HepG2 (cell line): ENCODE data around the gene GOLGA6L9. TPM values are rescaled to one million over a fixed set of nuclear protein-coding genes. Genes with fewer than 3 reads are reported as not detected.
A peak's percentile ranks its signal among the peaks of the same experiment; 100 is the strongest.
"Not testable (repeated sequence)": the region's sequence is repeated elsewhere in the genome, so short reads cannot be mapped to it uniquely, and the experiment has no call there.

Source experiments
- ATAC-seq: fragments of 200-7000 bp; cut with Tn5 transposase; 3 replicates; pipeline ENCODE4 v1.9.1; 2020; ENCODE audit warnings: mild to moderate bottlenecking, moderate library complexity
- BruUV-seq: library from RNA; stranded (reverse); fragments of 400-500 nt; replicated peaks from 2 replicates; lab custom pipeline; 2021; lab: Mats Ljungman, UMichigan
- CTCF ChIA-PET: fragments of 300-600 bp; formaldehyde crosslinking; extraction: SDS; loops from one replicate; lab custom pipeline; 2021; ENCODE audit warnings: low total read pairs, inconsistent platforms, low intra/inter-chr PET ratio; lab: Yijun Ruan, JAX
- POLR2A ChIA-PET: fragments of 350-600 bp; sonication (Branson Sonifier 250); formaldehyde crosslinking; loops from one replicate; lab custom pipeline; 2020; ENCODE audit warnings: antibody characterized with exemption, inconsistent platforms; lab: Yijun Ruan, JAX
- DNase-seq: peaks from one replicate; pipeline ENCODE4 v3.0.0-alpha.2; 2015; ENCODE audit warnings: low spot score
- FAIRE-seq: peaks from 3 replicates; lab custom pipeline; 2011; peaks lifted over from hg19 to GRCh38; lab: Jason Lieb, UNC
- H2AFZ ChIP-seq: one replicate; pipeline ENCODE4 v1.6.1; 2011; ENCODE audit warnings: low read length, inconsistent platforms
- H3K27ac ChIP-seq: fragments of 300-600 bp; 3 replicates; pipeline ENCODE4 v1.8.0; 2011; ENCODE audit warnings: mixed run types, mild to moderate bottlenecking, mixed read lengths, low read length, inconsistent platforms; ENCODE audit not compliant: insufficient read depth; ENCODE audit errors: extremely low read length
- H3K27me3 ChIP-seq, 2 experiments: fragments of 200-600 bp in 1 of 2; 2 replicates in 1 of 2; 3 replicates in 1 of 2; pipeline versions ENCODE4 v1.6.0 to v1.8.0; 2011; ENCODE audit warnings: low read length in 2 of 2, mild to moderate bottlenecking in 2 of 2, moderate library complexity in 2 of 2, inconsistent platforms in 1 of 2; ENCODE audit not compliant: insufficient read depth in 2 of 2, control insufficient read depth in 1 of 2
- H3K36me3 ChIP-seq, 2 experiments: fragments of 200-600 bp in 1 of 2; replicated peaks in 1 of 2; 2 replicates in 1 of 2; 3 replicates in 1 of 2; pipeline versions ENCODE4 v1.5.1 to v1.8.0; 2011; ENCODE audit warnings: low read length in 2 of 2, inconsistent platforms in 1 of 2; ENCODE audit not compliant: insufficient read depth in 2 of 2, control insufficient read depth in 1 of 2
- H3K4me1 ChIP-seq: 2 replicates; pipeline ENCODE4 v1.5.1; 2012; ENCODE audit warnings: low read length, inconsistent platforms; ENCODE audit not compliant: insufficient read depth
- H3K4me2 ChIP-seq: 2 replicates; pipeline ENCODE4 v1.6.0; 2011; ENCODE audit warnings: low read depth, low read length, inconsistent platforms
- H3K4me3 ChIP-seq, 3 experiments: fragments of 200-600 bp in 1 of 3; sonication (generic), shearing (Covaris generic) in 1 of 3; replicated peaks in 1 of 3; 2 replicates each; pipeline ENCODE4 v1.5.1; 2011 to 2016; ENCODE audit warnings: low read length in 3 of 3, inconsistent platforms in 2 of 3, low read depth in 2 of 3, mild to moderate bottlenecking in 2 of 3, control low read depth in 1 of 3, mixed read lengths in 1 of 3; ENCODE audit not compliant: insufficient read depth in 1 of 3
- H3K79me2 ChIP-seq: one replicate; pipeline ENCODE4 v1.6.1; 2011; ENCODE audit warnings: low read length, inconsistent platforms; ENCODE audit not compliant: insufficient read depth
- H3K9ac ChIP-seq: 2 replicates; pipeline ENCODE4 v1.6.0; 2011; ENCODE audit warnings: mild to moderate bottlenecking, low read depth, low read length, inconsistent platforms; ENCODE audit not compliant: insufficient read depth
- H3K9me3 ChIP-seq: 2 replicates; pipeline ENCODE4 v1.5.1; 2012; ENCODE audit warnings: mild to moderate bottlenecking, low read length
- H4K20me1 ChIP-seq: 2 replicates; pipeline ENCODE4 v1.6.0; 2011; ENCODE audit warnings: inconsistent platforms, mild to moderate bottlenecking, low read length, moderate library complexity; ENCODE audit not compliant: insufficient read depth
- whole genome bisulfite sequencing: methylation state at CpG from one replicate; pipeline ENCODE4 v1.1.6; 2017; ENCODE audit warnings: low lambda C conversion rate; 5-methylcytosine and 5-hydroxymethylcytosine counted together
- in situ Hi-C: cut with HindIII; loops from 2 replicates; pipeline ENCODE4 v1.10.0; 2017; ENCODE audit warnings: low pct_unique_long_range_greater_than_20kb; ENCODE audit not compliant: extremely low pct_ligation_motif_present
- intact Hi-C: fragments of 100-400 bp; cut with micrococcal nuclease; formaldehyde crosslinking; loops from one replicate; pipeline ENCODE4 v1.10.0; 2022; ENCODE audit not compliant: unreplicated experiment
- polyA plus RNA-seq, 8 experiments: library from polyadenylated mRNA; depleted of rRNA in 3 of 8; stranded (reverse) in 7 of 8; unstranded in 1 of 8; fragments of >200 nt; fragmentation: Illumina TruSeq in 4 of 8; extraction: Trizol in 4 of 8; gene quantifications; 2 replicates each; pipeline versions ENCODE4 v1.2.1 to v1.2.3, GENCODE V29; 2011 to 2016; ENCODE audit warnings: low read depth in 4 of 8, missing spikeins in 1 of 8, mixed read lengths in 1 of 8; ENCODE audit not compliant: insufficient read depth in 1 of 8
- total RNA-seq, 5 experiments: library from RNA; depleted of rRNA; stranded (reverse); fragments of >200 nt; fragmentation: Illumina TruSeq; extraction: Trizol; gene quantifications; 2 replicates each; pipeline ENCODE4 v1.2.3, GENCODE V29; 2016; ENCODE audit warnings: low read depth in 1 of 5
- TF ChIP-seq, protein P1 (sequence below), 2 experiments: sonication (generic) in 1 of 2; formaldehyde crosslinking in 1 of 2; IDR thresholded peaks; 2 replicates each; pipeline versions ENCODE4 v1.4.0 to v1.6.1; 2018 to 2020; ENCODE audit warnings: missing genetic modification reagents in 2 of 2, borderline replicate concordance in 1 of 2, low read depth in 1 of 2, mild to moderate bottlenecking in 1 of 2, missing biosample characterization in 1 of 2
- TF ChIP-seq, protein P2 (sequence below): sonication (generic); formaldehyde crosslinking; IDR thresholded peaks from 2 replicates; pipeline ENCODE4 v1.5.0; 2020; ENCODE audit warnings: mild to moderate bottlenecking, missing genetic modification reagents, moderate library complexity

Gene GOLGA6L9
- total and polyA plus RNA-seq, 2 of the 13 experiments (the other 11 are each of a cell fraction or from before 2014, with no cell fraction given): 2.2 to 4.0 TPM

DNA sequence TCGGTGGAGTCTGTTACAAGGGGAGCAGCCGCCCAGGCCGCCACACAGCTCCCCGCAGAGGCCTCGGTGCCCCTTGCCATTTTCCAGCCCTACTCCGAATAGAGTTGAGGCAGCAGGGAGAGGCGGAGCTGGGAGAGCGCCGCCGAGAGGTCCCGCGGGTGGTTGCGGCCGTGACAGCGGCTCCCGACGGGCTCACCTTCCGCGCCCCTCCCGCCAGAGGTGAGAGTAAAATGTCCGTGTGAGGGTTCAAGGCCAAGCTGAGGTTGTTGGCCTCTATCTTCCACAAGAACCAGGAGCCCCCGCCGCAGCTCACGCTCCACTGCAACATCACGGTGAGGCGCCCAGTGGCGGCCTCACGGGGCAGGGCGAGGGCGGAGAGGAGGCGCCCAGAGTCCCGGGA, 15.8 kb downstream of the GOLGA6L9 start (continued):
- TF ChIP-seq, protein P1, sequence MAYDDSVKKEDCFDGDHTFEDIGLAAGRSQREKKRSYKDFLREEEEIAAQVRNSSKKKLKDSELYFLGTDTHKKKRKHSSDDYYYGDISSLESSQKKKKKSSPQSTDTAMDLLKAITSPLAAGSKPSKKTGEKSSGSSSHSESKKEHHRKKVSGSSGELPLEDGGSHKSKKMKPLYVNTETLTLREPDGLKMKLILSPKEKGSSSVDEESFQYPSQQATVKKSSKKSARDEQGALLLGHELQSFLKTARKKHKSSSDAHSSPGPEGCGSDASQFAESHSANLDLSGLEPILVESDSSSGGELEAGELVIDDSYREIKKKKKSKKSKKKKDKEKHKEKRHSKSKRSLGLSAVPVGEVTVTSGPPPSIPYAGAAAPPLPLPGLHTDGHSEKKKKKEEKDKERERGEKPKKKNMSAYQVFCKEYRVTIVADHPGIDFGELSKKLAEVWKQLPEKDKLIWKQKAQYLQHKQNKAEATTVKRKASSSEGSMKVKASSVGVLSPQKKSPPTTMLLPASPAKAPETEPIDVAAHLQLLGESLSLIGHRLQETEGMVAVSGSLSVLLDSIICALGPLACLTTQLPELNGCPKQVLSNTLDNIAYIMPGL (CRISPR knock-in tag; IDR thresholded peaks at IDR 0.05; ENCODE audit: borderline replicate concordance in 1 of 2, low read depth in 1 of 2): 0 out of 4 replicates have a peak, but pooled peaks of 1 of the 2 experiments have one; percentile 30
- TF ChIP-seq, protein P2, sequence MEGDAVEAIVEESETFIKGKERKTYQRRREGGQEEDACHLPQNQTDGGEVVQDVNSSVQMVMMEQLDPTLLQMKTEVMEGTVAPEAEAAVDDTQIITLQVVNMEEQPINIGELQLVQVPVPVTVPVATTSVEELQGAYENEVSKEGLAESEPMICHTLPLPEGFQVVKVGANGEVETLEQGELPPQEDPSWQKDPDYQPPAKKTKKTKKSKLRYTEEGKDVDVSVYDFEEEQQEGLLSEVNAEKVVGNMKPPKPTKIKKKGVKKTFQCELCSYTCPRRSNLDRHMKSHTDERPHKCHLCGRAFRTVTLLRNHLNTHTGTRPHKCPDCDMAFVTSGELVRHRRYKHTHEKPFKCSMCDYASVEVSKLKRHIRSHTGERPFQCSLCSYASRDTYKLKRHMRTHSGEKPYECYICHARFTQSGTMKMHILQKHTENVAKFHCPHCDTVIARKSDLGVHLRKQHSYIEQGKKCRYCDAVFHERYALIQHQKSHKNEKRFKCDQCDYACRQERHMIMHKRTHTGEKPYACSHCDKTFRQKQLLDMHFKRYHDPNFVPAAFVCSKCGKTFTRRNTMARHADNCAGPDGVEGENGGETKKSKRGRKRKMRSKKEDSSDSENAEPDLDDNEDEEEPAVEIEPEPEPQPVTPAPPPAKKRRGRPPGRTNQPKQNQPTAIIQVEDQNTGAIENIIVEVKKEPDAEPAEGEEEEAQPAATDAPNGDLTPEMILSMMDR (CRISPR knock-in tag): peak; percentile 52

DNA sequence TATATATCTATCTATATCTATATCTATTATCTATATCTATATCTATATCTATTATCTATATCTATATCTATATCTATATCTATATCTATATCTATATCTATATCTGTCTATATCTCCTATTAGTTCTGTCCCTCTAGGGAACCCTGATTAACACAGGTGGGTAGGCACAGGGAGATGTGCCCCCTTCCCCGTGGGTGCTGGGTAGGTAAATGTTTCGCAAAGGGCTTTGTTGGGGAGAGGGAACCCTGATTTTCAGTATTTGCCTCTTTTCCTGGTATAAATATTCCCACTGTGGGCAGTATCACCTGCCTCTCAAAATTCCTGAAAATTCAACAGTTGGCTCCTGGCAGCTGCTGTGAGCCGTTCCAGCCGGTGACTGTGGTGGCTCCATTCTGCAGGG, 27.7 kb downstream of the GOLGA6L9 start:
- intact Hi-C loops, FAIRE-seq, in situ Hi-C loops, H3K9me3 ChIP-seq, POLR2A ChIA-PET, H4K20me1 ChIP-seq, H3K27me3 ChIP-seq, DNase-seq, H3K36me3 ChIP-seq, H3K4me1 ChIP-seq, H3K4me2 ChIP-seq, H2AFZ ChIP-seq, H3K9ac ChIP-seq, ATAC-seq, CTCF ChIA-PET, H3K27ac ChIP-seq, BruUV-seq, H3K79me2 ChIP-seq, H3K4me3 ChIP-seq: not testable (repeated sequence)
- WGBS: 58% methylated on average over 2 of the region's 4 CpGs

DNA sequence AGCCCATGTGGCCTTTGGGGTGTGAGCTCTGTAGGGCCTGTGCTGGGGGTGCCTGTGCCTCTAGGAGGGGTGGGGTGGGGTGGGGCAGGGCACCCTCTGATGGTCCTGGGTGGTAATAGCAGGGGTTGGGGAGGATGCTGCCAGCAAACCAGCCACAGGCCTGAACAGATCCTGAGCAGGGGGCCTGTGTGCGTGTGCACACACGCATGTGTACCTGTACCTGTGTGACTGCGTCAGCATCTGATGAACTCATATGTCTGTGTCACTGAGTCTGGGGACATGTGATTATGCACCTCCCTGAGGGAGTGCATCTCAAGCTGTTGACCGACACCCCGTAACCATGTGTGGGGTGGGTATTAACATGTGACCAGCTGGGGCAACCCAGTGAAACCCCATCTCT, 36.0 kb downstream of the GOLGA6L9 start:
- FAIRE-seq, DNase-seq, H3K27me3 ChIP-seq, H3K4me3 ChIP-seq, intact Hi-C loops, H4K20me1 ChIP-seq, H3K79me2 ChIP-seq, in situ Hi-C loops, H3K36me3 ChIP-seq, BruUV-seq, H3K9me3 ChIP-seq, CTCF ChIA-PET, H3K4me2 ChIP-seq, H2AFZ ChIP-seq, H3K9ac ChIP-seq, POLR2A ChIA-PET, H3K27ac ChIP-seq, H3K4me1 ChIP-seq: not testable (repeated sequence)
- WGBS: no CpG with 5 or more reads among the region's 5 CpGs
- peak; percentile 13 for ATAC-seq
